Calu3 (cell line): Measurements from ENCODE around the gene KIF25. TPM values are rescaled to one million over a fixed set of nuclear protein-coding genes. Genes with fewer than 3 reads are reported as not detected.

Experiments
- BruUV-seq: library from RNA; stranded (reverse); fragments of 400-500 nt; replicated peaks from 2 replicates; lab custom pipeline; 2021; lab: Mats Ljungman, UMichigan
- CTCF ChIA-PET: fragments of 300-600 bp; sonication (Branson Sonifier 250); formaldehyde crosslinking; loops from one replicate; lab custom pipeline; 2022; ENCODE audit warnings: antibody characterized with exemption; lab: Charles Lee
- DNase-seq: peaks from one replicate; pipeline ENCODE4 v3.0.0; 2022
- H3K27ac Mint-ChIP-seq: one replicate; pipeline ENCODE4 v1.8.0; 2022; ENCODE audit warnings: mixed read lengths; ENCODE audit not compliant: unreplicated experiment
- H3K27me3 Mint-ChIP-seq: one replicate; pipeline ENCODE4 v1.8.0; 2022; ENCODE audit warnings: mixed read lengths; ENCODE audit not compliant: unreplicated experiment
- H3K36me3 Mint-ChIP-seq: one replicate; pipeline ENCODE4 v1.8.0; 2022; ENCODE audit warnings: mild to moderate bottlenecking, moderate library complexity, mixed read lengths; ENCODE audit not compliant: insufficient read depth, unreplicated experiment
- H3K4me1 Mint-ChIP-seq: one replicate; pipeline ENCODE4 v1.8.0; 2022; ENCODE audit warnings: mild to moderate bottlenecking, low read depth, mixed read lengths; ENCODE audit not compliant: unreplicated experiment
- H3K4me3 Mint-ChIP-seq: one replicate; pipeline ENCODE4 v1.8.0; 2022; ENCODE audit warnings: mild to moderate bottlenecking, low read depth, moderate library complexity, mixed read lengths; ENCODE audit not compliant: unreplicated experiment
- H3K9me3 Mint-ChIP-seq: one replicate; pipeline ENCODE4 v1.8.0; 2022; ENCODE audit warnings: low read depth, mixed read lengths; ENCODE audit not compliant: unreplicated experiment
- intact Hi-C: fragments of 100-400 bp; cut with micrococcal nuclease; formaldehyde crosslinking; loops from one replicate; pipeline ENCODE4 v1.10.0; 2022; ENCODE audit not compliant: unreplicated experiment
- total RNA-seq: library from RNA; stranded (reverse); gene quantifications from 2 replicates; pipeline ENCODE4 v1.2.3, GENCODE V29; 2022
- TF ChIP-seq, protein P1 (sequence below): fragments of 200-600 bp; IDR thresholded peaks from one replicate; pipeline ENCODE4 v1.8.0; 2022; ENCODE audit warnings: antibody characterized with exemption; ENCODE audit not compliant: unreplicated experiment

KIF25 gene
- total RNA-seq, 1 experiment from 2014 or later, result not detected

DNA sequence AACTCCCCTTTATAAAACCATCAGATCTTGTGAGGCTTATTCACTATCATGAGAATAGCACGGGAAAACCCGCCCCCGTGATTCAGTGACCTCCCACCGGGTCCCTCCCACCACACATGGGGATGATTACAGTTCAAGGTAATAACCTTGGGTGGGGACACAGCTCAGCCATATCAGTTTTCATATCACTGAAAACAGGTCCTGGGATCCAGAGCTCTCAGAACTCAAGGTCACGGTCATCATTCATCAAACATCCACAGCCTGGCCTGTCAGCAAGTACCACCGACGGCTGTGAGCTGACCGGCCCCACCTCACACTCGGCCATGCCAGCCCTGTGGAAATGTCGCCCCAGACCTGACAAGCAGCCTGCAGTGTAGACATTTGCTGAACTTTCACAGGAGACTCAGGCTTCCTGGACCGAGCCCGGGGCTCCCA is 95.6 kb downstream of the KIF25 start:
- no peak for DNase-seq
- TF ChIP-seq, protein P1, sequence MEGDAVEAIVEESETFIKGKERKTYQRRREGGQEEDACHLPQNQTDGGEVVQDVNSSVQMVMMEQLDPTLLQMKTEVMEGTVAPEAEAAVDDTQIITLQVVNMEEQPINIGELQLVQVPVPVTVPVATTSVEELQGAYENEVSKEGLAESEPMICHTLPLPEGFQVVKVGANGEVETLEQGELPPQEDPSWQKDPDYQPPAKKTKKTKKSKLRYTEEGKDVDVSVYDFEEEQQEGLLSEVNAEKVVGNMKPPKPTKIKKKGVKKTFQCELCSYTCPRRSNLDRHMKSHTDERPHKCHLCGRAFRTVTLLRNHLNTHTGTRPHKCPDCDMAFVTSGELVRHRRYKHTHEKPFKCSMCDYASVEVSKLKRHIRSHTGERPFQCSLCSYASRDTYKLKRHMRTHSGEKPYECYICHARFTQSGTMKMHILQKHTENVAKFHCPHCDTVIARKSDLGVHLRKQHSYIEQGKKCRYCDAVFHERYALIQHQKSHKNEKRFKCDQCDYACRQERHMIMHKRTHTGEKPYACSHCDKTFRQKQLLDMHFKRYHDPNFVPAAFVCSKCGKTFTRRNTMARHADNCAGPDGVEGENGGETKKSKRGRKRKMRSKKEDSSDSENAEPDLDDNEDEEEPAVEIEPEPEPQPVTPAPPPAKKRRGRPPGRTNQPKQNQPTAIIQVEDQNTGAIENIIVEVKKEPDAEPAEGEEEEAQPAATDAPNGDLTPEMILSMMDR, result no peak
- BruUV-seq, result no TSS peak

DNA sequence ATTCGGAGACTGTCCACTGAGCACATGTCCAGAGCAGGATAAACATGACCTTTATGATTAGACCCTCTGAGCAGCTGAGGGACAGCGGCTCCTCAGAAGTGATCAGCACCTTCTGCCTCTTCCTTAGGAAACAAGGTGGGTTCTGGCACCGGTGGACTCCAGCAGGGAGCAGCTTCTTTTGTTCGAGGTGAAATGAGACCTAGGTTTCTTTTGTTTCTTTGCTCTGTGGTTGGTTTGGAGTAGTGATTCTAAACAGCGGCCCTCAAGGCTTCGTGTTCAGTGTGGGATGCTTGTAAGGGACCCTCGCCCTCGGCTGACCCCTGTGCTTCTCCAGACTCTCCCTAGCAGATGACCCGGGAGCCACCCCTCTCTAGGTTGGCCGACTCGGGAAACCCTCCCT is 96.2 kb downstream of the KIF25 start:
- BruUV-seq, result no TSS peak
- CTCF ChIA-PET, result no interaction called here
- no peak overlapping the region for H3K27ac Mint-ChIP-seq

More for the DNA sequence above, 95.6 kb downstream of the KIF25 start:
- H3K9me3 Mint-ChIP-seq, result no peaks in the 10 kb centered on the region
- no peaks in the 10 kb centered on the region for H3K36me3 Mint-ChIP-seq
- peaks cover 63% of the 10 kb centered on the region for H3K27me3 Mint-ChIP-seq
- CTCF ChIA-PET, result no interaction called here
- H3K27ac Mint-ChIP-seq, result no peak overlapping the region
- no peak overlapping the region for H3K4me3 Mint-ChIP-seq
- intact Hi-C loops, result no loop called here
- H3K4me1 Mint-ChIP-seq, result no peaks in the 10 kb centered on the region

More for the DNA sequence above, 96.2 kb downstream of the KIF25 start:
- H3K36me3 Mint-ChIP-seq, result no peaks in the 10 kb centered on the region
- no peaks in the 10 kb centered on the region for H3K4me1 Mint-ChIP-seq
- TF ChIP-seq, protein P1, result no peak
- peaks cover 61% of the 10 kb centered on the region for H3K27me3 Mint-ChIP-seq
- H3K4me3 Mint-ChIP-seq, result no peak overlapping the region
- no peak for DNase-seq
- no peaks in the 10 kb centered on the region for H3K9me3 Mint-ChIP-seq
- intact Hi-C loops, result no loop called here

Other genes with a start within 250 kb of the KIF25 start
- gene AFDN, start 170.8 kb upstream of the KIF25 start, total RNA-seq, result 226 and 237 TPM in 2 replicates
- gene FRMD1, start 81.5 kb downstream of the KIF25 start, total RNA-seq, result not detected in 2 replicates